AG08395 (cell line): Measurements from ENCODE around the gene CPD.
A peak's percentile ranks its signal among the peaks of the same experiment; 100 is the strongest.

Experiments
- DNase-seq: peaks from one replicate; pipeline ENCODE4 v3.0.0; 2012; ENCODE audit warnings: mixed read lengths, low spot score

CPD gene

GRCh38 chr17:30354701-30355100, 24.0 kb upstream of the CPD start:
- DNase-seq, result no peak

- no peak for DNase-seq
Observed at GRCh38 chr17:30357476-30357875, 21.3 kb upstream of the CPD start.

GRCh38 chr17:30358055-30358760, 20.5 kb upstream of the CPD start:
- no peak for DNase-seq

- DNase-seq, result no peak
Observed at GRCh38 chr17:30360086-30360808, 18.5 kb upstream of the CPD start.

- DNase-seq, result no peak
Observed at GRCh38 chr17:30361766-30362279, 16.9 kb upstream of the CPD start.

GRCh38 chr17:30363715-30364202, 15.0 kb upstream of the CPD start:
- peak; percentile 52 for DNase-seq

- no peak for DNase-seq
Observed at GRCh38 chr17:30366536-30366935, 12.2 kb upstream of the CPD start.

- no peak for DNase-seq
Observed at GRCh38 chr17:30368912-30369720, 9.6 kb upstream of the CPD start.

- DNase-seq, result no peak
Observed at GRCh38 chr17:30369995-30370394, 8.7 kb upstream of the CPD start.

- peak; percentile 42 for DNase-seq
Observed at GRCh38 chr17:30372755-30373154, 6.0 kb upstream of the CPD start.

- no peak for DNase-seq
Observed at GRCh38 chr17:30375661-30376060, 3.1 kb upstream of the CPD start.

- peak; percentile 59 for DNase-seq
Observed at GRCh38 chr17:30376621-30377452, 1.9 kb upstream of the CPD start.

- no peak for DNase-seq
Observed at GRCh38 chr17:30377574-30378240, 1.0 kb upstream of the CPD start.

- DNase-seq, result peak; percentile 8
Observed at GRCh38 chr17:30378241-30378824, 394 bp upstream of the CPD start.

GRCh38 chr17:30379303-30379902, 676 bp downstream of the CPD start:
- DNase-seq, result no peak

GRCh38 chr17:30379903-30380381, 1.2 kb downstream of the CPD start:
- no peak for DNase-seq

GRCh38 chr17:30380643-30381339, 2.1 kb downstream of the CPD start:
- no peak for DNase-seq

- no peak for DNase-seq
Observed at GRCh38 chr17:30381340-30381659, 2.6 kb downstream of the CPD start.

GRCh38 chr17:30382345-30382744, 3.6 kb downstream of the CPD start:
- DNase-seq, result no peak
